Measurements from ENCODE around the gene PKP2. TPM values are rescaled to one million over a fixed set of nuclear protein-coding genes. Genes with fewer than 3 reads are reported as not detected.

Gene PKP2
- 6.7 TPM for polyA plus RNA-seq (ENCODE audit: insufficient read length)

GRCh38 chr12:32896432-32897280 is at the start of gene PKP2:
Gene PKP2 (minus strand): TSS chr12:32896777. CDS start chr12:32896731, 46 bp downstream.
- DNase-seq (ENCODE audit: low read depth), result no peak

GRCh38 chr12:32944195-32944594 is 47.6 kb upstream of the PKP2 start:
- no peak for DNase-seq (ENCODE audit: low read depth)

- DNase-seq (ENCODE audit: low read depth), result no peak
These were observed 43.2 kb upstream of the PKP2 start for GRCh38 chr12:32939801-32940200.

- DNase-seq (ENCODE audit: low read depth), result no peak
These were observed 30.4 kb upstream of the PKP2 start for GRCh38 chr12:32926963-32927362.

- no peak for DNase-seq (ENCODE audit: low read depth)
These were observed 29.8 kb upstream of the PKP2 start for GRCh38 chr12:32926356-32926755.

GRCh38 chr12:32922546-32923297 is 26.1 kb upstream of the PKP2 start:
- no peak for DNase-seq (ENCODE audit: low read depth)

- DNase-seq (ENCODE audit: low read depth), result no peak
These were observed 24.8 kb upstream of the PKP2 start for GRCh38 chr12:32921397-32921796.

- no peak for DNase-seq (ENCODE audit: low read depth)
These were observed 24.0 kb upstream of the PKP2 start for GRCh38 chr12:32920506-32921085.

- DNase-seq (ENCODE audit: low read depth), result no peak
These were observed 22.6 kb upstream of the PKP2 start for GRCh38 chr12:32918890-32919801.

- DNase-seq (ENCODE audit: low read depth), result no peak
These were observed 20.6 kb upstream of the PKP2 start for GRCh38 chr12:32917094-32917611.

GRCh38 chr12:32907898-32908476 is 11.4 kb upstream of the PKP2 start:
- no peak for DNase-seq (ENCODE audit: low read depth)

GRCh38 chr12:32907166-32907565 is 10.6 kb upstream of the PKP2 start:
- DNase-seq (ENCODE audit: low read depth), result no peak

GRCh38 chr12:32906399-32907165 is 10.0 kb upstream of the PKP2 start:
- no peak for DNase-seq (ENCODE audit: low read depth)

GRCh38 chr12:32903763-32904162 is 7.2 kb upstream of the PKP2 start:
- no peak for DNase-seq (ENCODE audit: low read depth)

- no peak for DNase-seq (ENCODE audit: low read depth)
These were observed 6.7 kb upstream of the PKP2 start for GRCh38 chr12:32903318-32903717.

- no peak for DNase-seq (ENCODE audit: low read depth)
These were observed 5.9 kb upstream of the PKP2 start for GRCh38 chr12:32902287-32902997.

GRCh38 chr12:32901553-32901952 is 5.0 kb upstream of the PKP2 start:
- DNase-seq (ENCODE audit: low read depth), result no peak

- DNase-seq (ENCODE audit: low read depth), result no peak
These were observed 1.4 kb upstream of the PKP2 start for GRCh38 chr12:32897687-32898573.

GRCh38 chr12:32897281-32897610 is 669 bp upstream of the PKP2 start:
- DNase-seq (ENCODE audit: low read depth), result no peak

All from forelimb muscle (tissue), 1 donor.